HEK293 (cell line): ENCODE measurements around the gene KLHL15.

Source experiments
- REST ChIP-seq: fragments of 450-650 bp; formaldehyde crosslinking; IDR thresholded peaks from 2 replicates; pipeline ENCODE4 v1.5.1; 2016; ENCODE audit warnings: missing biosample characterization, missing genetic modification characterization
- ZFP3 ChIP-seq: fragments of 450-650 bp; formaldehyde crosslinking; IDR thresholded peaks from 2 replicates; pipeline ENCODE4 v1.5.1; 2016; ENCODE audit warnings: low read depth, missing biosample characterization, missing genetic modification characterization
- ZNF324 ChIP-seq: fragments of 450-650 bp; formaldehyde crosslinking; IDR thresholded peaks from 2 replicates; pipeline ENCODE4 v1.5.1; 2016; ENCODE audit warnings: missing biosample characterization, missing genetic modification characterization
- ZNF639 ChIP-seq: fragments of 450-650 bp; formaldehyde crosslinking; IDR thresholded peaks from 2 replicates; pipeline ENCODE4 v1.5.1; 2016; ENCODE audit warnings: missing biosample characterization, missing genetic modification characterization
- TF ChIP-seq, protein P1 (sequence below): fragments of 450-650 bp; formaldehyde crosslinking; IDR thresholded peaks from 2 replicates; pipeline ENCODE4 v1.5.1; 2016; ENCODE audit warnings: missing biosample characterization, missing genetic modification characterization
- TF ChIP-seq, protein P2 (sequence below): fragments of 450-650 bp; formaldehyde crosslinking; IDR thresholded peaks from 2 replicates; pipeline ENCODE4 v1.5.1; 2016; ENCODE audit warnings: missing biosample characterization, missing genetic modification characterization

DNA sequence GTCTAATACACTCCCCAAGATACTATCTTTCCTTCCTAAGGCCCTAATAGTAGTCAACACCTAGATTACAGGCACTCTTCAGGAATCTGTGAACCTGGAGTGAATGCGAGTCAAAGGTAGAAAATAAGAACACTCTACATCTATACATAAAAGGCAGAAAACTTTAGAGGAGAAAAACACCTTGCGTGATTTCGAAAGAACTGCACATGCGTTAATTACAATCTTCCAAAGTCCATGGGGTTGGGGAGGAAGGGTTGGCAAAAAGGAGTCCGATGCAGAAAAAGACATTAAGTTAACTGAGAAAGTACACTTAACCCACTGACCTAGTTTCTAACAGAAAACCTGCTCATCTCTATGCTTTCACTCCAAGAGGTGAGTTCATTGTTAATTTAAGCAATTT lies 27.3 kb downstream of the KLHL15 start:
- TF ChIP-seq ZNF639 (tag by site-specific recombination) (no peak), ZNF324 (tag by site-specific recombination) (no peak), REST (tag by site-specific recombination) (no peak), ZFP3 (tag by site-specific recombination) (no peak)
- TF ChIP-seq, protein P1, sequence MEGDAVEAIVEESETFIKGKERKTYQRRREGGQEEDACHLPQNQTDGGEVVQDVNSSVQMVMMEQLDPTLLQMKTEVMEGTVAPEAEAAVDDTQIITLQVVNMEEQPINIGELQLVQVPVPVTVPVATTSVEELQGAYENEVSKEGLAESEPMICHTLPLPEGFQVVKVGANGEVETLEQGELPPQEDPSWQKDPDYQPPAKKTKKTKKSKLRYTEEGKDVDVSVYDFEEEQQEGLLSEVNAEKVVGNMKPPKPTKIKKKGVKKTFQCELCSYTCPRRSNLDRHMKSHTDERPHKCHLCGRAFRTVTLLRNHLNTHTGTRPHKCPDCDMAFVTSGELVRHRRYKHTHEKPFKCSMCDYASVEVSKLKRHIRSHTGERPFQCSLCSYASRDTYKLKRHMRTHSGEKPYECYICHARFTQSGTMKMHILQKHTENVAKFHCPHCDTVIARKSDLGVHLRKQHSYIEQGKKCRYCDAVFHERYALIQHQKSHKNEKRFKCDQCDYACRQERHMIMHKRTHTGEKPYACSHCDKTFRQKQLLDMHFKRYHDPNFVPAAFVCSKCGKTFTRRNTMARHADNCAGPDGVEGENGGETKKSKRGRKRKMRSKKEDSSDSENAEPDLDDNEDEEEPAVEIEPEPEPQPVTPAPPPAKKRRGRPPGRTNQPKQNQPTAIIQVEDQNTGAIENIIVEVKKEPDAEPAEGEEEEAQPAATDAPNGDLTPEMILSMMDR (tag by site-specific recombination) = no peak
- TF ChIP-seq, protein P2, sequence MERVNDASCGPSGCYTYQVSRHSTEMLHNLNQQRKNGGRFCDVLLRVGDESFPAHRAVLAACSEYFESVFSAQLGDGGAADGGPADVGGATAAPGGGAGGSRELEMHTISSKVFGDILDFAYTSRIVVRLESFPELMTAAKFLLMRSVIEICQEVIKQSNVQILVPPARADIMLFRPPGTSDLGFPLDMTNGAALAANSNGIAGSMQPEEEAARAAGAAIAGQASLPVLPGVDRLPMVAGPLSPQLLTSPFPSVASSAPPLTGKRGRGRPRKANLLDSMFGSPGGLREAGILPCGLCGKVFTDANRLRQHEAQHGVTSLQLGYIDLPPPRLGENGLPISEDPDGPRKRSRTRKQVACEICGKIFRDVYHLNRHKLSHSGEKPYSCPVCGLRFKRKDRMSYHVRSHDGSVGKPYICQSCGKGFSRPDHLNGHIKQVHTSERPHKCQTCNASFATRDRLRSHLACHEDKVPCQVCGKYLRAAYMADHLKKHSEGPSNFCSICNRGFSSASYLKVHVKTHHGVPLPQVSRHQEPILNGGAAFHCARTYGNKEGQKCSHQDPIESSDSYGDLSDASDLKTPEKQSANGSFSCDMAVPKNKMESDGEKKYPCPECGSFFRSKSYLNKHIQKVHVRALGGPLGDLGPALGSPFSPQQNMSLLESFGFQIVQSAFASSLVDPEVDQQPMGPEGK (tag by site-specific recombination) = no peak
